Tongue (tissue), 1 donor: ENCODE data around the gene SPEG. TPM values are rescaled to one million over a fixed set of nuclear protein-coding genes. Genes with fewer than 3 reads are reported as not detected.

Source experiments
- total RNA-seq: library from RNA; depleted of rRNA; stranded (reverse); fragments of >200 nt; gene quantifications from one replicate; pipeline ENCODE4 v1.2.3, GENCODE V29; 2014

SPEG gene
- total RNA-seq, 1 donor from 2014 or later = 136 TPM

Other genes with a start within 250 kb of the SPEG start
- 24.4 TPM for gene ZFAND2B, start 228.1 kb upstream of the SPEG start, total RNA-seq
- 35.3 TPM for gene ABCB6, start 215.9 kb upstream of the SPEG start, total RNA-seq
- 51.9 TPM for gene ATG9A, start 205.2 kb upstream of the SPEG start, total RNA-seq
- gene ANKZF1, start 205.0 kb upstream of the SPEG start, total RNA-seq = 41.0 TPM
- 5.2 TPM for gene GLB1L, start 189.4 kb upstream of the SPEG start, total RNA-seq
- 10.5 TPM for gene STK16, start 189.4 kb upstream of the SPEG start, total RNA-seq
- gene TUBA4B, start 181.6 kb upstream of the SPEG start, total RNA-seq = not detected
- gene TUBA4A, start 180.9 kb upstream of the SPEG start, total RNA-seq = 76.1 TPM
- 96.5 TPM for gene DNAJB2, start 155.5 kb upstream of the SPEG start, total RNA-seq
- gene PTPRN, start 125.4 kb upstream of the SPEG start, total RNA-seq = 0.31 TPM
- gene RESP18, start 102.1 kb upstream of the SPEG start, total RNA-seq = not detected
- 33.4 TPM for gene DNPEP, start 46.9 kb upstream of the SPEG start, total RNA-seq
- gene DES, start 16.5 kb upstream of the SPEG start, total RNA-seq = 5,232 TPM
- 21.0 TPM for gene GMPPA, start 64.0 kb downstream of the SPEG start, total RNA-seq
- gene ASIC4, start 79.6 kb downstream of the SPEG start, total RNA-seq = 0.10 TPM
- 121 TPM for gene CHPF, start 109.0 kb downstream of the SPEG start, total RNA-seq
- gene TMEM198, start 109.2 kb downstream of the SPEG start, total RNA-seq = 2.9 TPM
- 105 TPM for gene OBSL1, start 136.7 kb downstream of the SPEG start, total RNA-seq
- 1.5 TPM for gene INHA, start 137.5 kb downstream of the SPEG start, total RNA-seq
- gene STK11IP, start 163.0 kb downstream of the SPEG start, total RNA-seq = 13.6 TPM
- 1.5 TPM for gene SLC4A3, start 192.8 kb downstream of the SPEG start, total RNA-seq